ENCODE measurements around the gene POMGNT2. TPM values are rescaled to one million over a fixed set of nuclear protein-coding genes. Genes with fewer than 3 reads are reported as not detected.
"Not testable (repeated sequence)": the region's sequence is repeated elsewhere in the genome, so short reads cannot be mapped to it uniquely, and the experiment has no call there.

The POMGNT2 gene
- total RNA-seq, 1 donor: 9.1 TPM

- TF ChIP-seq CTCF (IDR thresholded peaks at IDR 0.05; ENCODE audit: insufficient read depth, low read depth, low read length): no peak
- H3K4me3 ChIP-seq (ENCODE audit: low read depth, low read length): no peak overlapping the region
- no peak for DNase-seq (ENCODE audit: low read depth)
Observed at GRCh38 chr3:43074482-43074881, 31.4 kb downstream of the POMGNT2 start.

GRCh38 chr3:43073836-43074220 is 32.1 kb downstream of the POMGNT2 start:
- H3K4me3 ChIP-seq (ENCODE audit: low read depth, low read length): no peak overlapping the region
- TF ChIP-seq CTCF (IDR thresholded peaks at IDR 0.05; ENCODE audit: insufficient read depth, low read depth, low read length): no peak
- DNase-seq (ENCODE audit: low read depth): no peak

GRCh38 chr3:43073116-43073835 is 32.6 kb downstream of the POMGNT2 start:
- no peak for DNase-seq (ENCODE audit: low read depth)
- TF ChIP-seq CTCF (IDR thresholded peaks at IDR 0.05; ENCODE audit: insufficient read depth, low read depth, low read length): no peak

GRCh38 chr3:43072361-43072760 is 33.5 kb downstream of the POMGNT2 start:
- DNase-seq (ENCODE audit: low read depth): no peak
- TF ChIP-seq CTCF (IDR thresholded peaks at IDR 0.05; ENCODE audit: insufficient read depth, low read depth, low read length): no peak
- no peak overlapping the region for H3K4me3 ChIP-seq (ENCODE audit: low read depth, low read length)

More at GRCh38 chr3:43073116-43073835, 32.6 kb downstream of the POMGNT2 start:
- H3K4me3 ChIP-seq (ENCODE audit: low read depth, low read length): no peak overlapping the region

GRCh38 chr3:43071313-43071893 is 34.5 kb downstream of the POMGNT2 start:
- DNase-seq (ENCODE audit: low read depth): no peak
- H3K4me3 ChIP-seq (ENCODE audit: low read depth, low read length): no peak overlapping the region
- TF ChIP-seq CTCF (IDR thresholded peaks at IDR 0.05; ENCODE audit: insufficient read depth, low read depth, low read length): peak; percentile 44

GRCh38 chr3:43070670-43071069 is 35.2 kb downstream of the POMGNT2 start:
- not testable (repeated sequence) for DNase-seq (ENCODE audit: low read depth); H3K4me3 ChIP-seq (ENCODE audit: low read depth, low read length)

- TF ChIP-seq CTCF (IDR thresholded peaks at IDR 0.05; ENCODE audit: insufficient read depth, low read depth, low read length): no peak
- H3K4me3 ChIP-seq (ENCODE audit: low read depth, low read length): no peak overlapping the region
- DNase-seq (ENCODE audit: low read depth): no peak
Observed at GRCh38 chr3:43063114-43063513, 42.8 kb downstream of the POMGNT2 start.

All from fibroblast of villous mesenchyme (primary cell).